HL-60 (cell line): ENCODE results near the gene CORO1A.

Source experiments
- DNase-seq, 2 experiments: peaks; one replicate each; pipeline ENCODE4 v3.0.0-alpha.2; 2010 to 2020; ENCODE audit warnings: low read depth in 1 of 2, low spot score in 1 of 2
- H3K27ac ChIP-seq: fragments of 250-450 bp; sonication (Bioruptor Pico); replicated peaks from 2 replicates; pipeline ENCODE4 v1.5.1; 2020; ENCODE audit warnings: mild to moderate bottlenecking, moderate library complexity
- H3K27me3 ChIP-seq: fragments of 250-450 bp; sonication (Bioruptor Pico); 2 replicates; pipeline ENCODE4 v1.5.1; 2021; ENCODE audit warnings: mild to moderate bottlenecking, moderate library complexity; ENCODE audit not compliant: insufficient read depth, poor library complexity, severe bottlenecking
- H3K4me3 ChIP-seq: replicated peaks from 2 replicates; pipeline ENCODE4 v1.5.1; 2011; ENCODE audit warnings: mild to moderate bottlenecking, control low read depth, low read length; ENCODE audit not compliant: insufficient read depth
- GABPA ChIP-seq: IDR thresholded peaks from 2 replicates; pipeline ENCODE4 v1.6.1; 2012; ENCODE audit warnings: low read depth
- POLR2AphosphoS5 ChIP-seq: IDR thresholded peaks from 2 replicates; pipeline ENCODE4 v1.6.1; 2012; ENCODE audit warnings: low read depth
- REST ChIP-seq: IDR thresholded peaks from 2 replicates; pipeline ENCODE4 v1.6.1; 2012; ENCODE audit warnings: low read depth; ENCODE audit not compliant: insufficient replicate concordance
- SPI1 ChIP-seq: IDR thresholded peaks from 2 replicates; pipeline ENCODE4 v1.6.1; 2012; ENCODE audit warnings: low read depth, mild to moderate bottlenecking, borderline replicate concordance
- long read RNA-seq: library from polyadenylated mRNA; unstranded; transcript quantifications from one replicate; pipeline ENCODE4 v2.0.0, GENCODE V29; 2020
- TF ChIP-seq, protein P1 (sequence below): IDR thresholded peaks from one replicate; pipeline ENCODE4 v1.5.1; 2011; ENCODE audit warnings: low read length, control low read depth, inconsistent platforms; ENCODE audit not compliant: insufficient read depth

The CORO1A gene
- long read RNA-seq, transcript CORO1A-211 (10 exons, 2,809 nt) = minor isoform, 7 of 2,794 reads
- long read RNA-seq, transcript CORO1A-201 (11 exons, 1,803 nt) = major isoform, 2,540 of 2,794 reads
- long read RNA-seq, partial matches to known transcripts = 154 of 2,794 reads
- long read RNA-seq, other reads (novel, unspliced or antisense) = 92 of 2,794 reads

- DNase-seq = peak; percentile 93 to 96
- TF ChIP-seq, protein P1, sequence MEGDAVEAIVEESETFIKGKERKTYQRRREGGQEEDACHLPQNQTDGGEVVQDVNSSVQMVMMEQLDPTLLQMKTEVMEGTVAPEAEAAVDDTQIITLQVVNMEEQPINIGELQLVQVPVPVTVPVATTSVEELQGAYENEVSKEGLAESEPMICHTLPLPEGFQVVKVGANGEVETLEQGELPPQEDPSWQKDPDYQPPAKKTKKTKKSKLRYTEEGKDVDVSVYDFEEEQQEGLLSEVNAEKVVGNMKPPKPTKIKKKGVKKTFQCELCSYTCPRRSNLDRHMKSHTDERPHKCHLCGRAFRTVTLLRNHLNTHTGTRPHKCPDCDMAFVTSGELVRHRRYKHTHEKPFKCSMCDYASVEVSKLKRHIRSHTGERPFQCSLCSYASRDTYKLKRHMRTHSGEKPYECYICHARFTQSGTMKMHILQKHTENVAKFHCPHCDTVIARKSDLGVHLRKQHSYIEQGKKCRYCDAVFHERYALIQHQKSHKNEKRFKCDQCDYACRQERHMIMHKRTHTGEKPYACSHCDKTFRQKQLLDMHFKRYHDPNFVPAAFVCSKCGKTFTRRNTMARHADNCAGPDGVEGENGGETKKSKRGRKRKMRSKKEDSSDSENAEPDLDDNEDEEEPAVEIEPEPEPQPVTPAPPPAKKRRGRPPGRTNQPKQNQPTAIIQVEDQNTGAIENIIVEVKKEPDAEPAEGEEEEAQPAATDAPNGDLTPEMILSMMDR = no peak
- peak; percentile 63 for TF ChIP-seq POLR2AphosphoS5
- peak; percentile 57 for TF ChIP-seq REST
- H3K27ac ChIP-seq = peak within 1 kb of the TSS; percentile 100
- no peaks in the 10 kb centered on the region for H3K27me3 ChIP-seq
- peak within 1 kb of the TSS; percentile 59 for H3K4me3 ChIP-seq
Measured at GRCh38 chr16:30183233-30184095, at the start of gene CORO1A. CORO1A (plus strand) TSS chr16:30183602; CDS start chr16:30185210, 1,608 bp downstream.

- Histone ChIP-seq H3K4me3 (no peak overlapping the region), H3K27me3 (no peaks in the 10 kb centered on the region), H3K27ac (peak overlapping the region; percentile 55)
- peak; percentile 49; the same call in 1 of the 2 replicates for TF ChIP-seq SPI1
- TF ChIP-seq GABPA = no peak
- peak; percentile 48 to 73 for DNase-seq
Measured at GRCh38 chr16:30136971-30137605, 46.3 kb upstream of the CORO1A start.

DNA sequence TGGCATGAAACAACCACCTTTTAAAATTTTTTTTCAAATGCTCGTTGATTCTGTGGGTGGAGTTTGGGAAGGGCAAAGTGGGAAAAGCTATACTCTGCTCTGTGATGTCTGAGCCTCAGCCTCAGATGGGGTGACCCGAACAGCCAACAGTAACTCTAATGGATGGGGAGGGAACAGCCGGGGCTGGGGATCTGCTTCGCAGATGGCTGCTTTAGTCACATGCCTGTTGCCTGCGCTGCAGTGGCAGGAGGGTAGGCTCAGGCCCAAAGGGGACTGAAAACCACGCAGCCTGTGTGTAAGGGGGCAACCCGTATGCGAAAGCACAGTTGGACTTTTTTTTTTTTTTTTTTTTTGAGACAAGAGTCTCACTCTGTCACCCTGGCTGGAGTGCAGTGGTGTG lies 45.5 kb upstream of the CORO1A start:
- no peak overlapping the region for H3K27ac ChIP-seq

More for the DNA sequence above, 45.5 kb upstream of the CORO1A start:
- no peaks in the 10 kb centered on the region for H3K27me3 ChIP-seq
- no peak overlapping the region for H3K4me3 ChIP-seq
- TF ChIP-seq GABPA = no peak
- no peak for TF ChIP-seq SPI1
- no peak for TF ChIP-seq POLR2AphosphoS5
- TF ChIP-seq, protein P1 = no peak
- TF ChIP-seq REST = no peak
- no peak for DNase-seq
